ENCODE results near the gene ZNF668. TPM values are rescaled to one million over a fixed set of nuclear protein-coding genes. Genes with fewer than 3 reads are reported as not detected.
A peak's percentile ranks its signal among the peaks of the same experiment; 100 is the strongest.

Gene ZNF668
- total and polyA plus RNA-seq, 2 of the 13 experiments (the other 11 are each of a cell fraction or from before 2014, with no cell fraction given) = 3.8 to 9.8 TPM

DNA sequence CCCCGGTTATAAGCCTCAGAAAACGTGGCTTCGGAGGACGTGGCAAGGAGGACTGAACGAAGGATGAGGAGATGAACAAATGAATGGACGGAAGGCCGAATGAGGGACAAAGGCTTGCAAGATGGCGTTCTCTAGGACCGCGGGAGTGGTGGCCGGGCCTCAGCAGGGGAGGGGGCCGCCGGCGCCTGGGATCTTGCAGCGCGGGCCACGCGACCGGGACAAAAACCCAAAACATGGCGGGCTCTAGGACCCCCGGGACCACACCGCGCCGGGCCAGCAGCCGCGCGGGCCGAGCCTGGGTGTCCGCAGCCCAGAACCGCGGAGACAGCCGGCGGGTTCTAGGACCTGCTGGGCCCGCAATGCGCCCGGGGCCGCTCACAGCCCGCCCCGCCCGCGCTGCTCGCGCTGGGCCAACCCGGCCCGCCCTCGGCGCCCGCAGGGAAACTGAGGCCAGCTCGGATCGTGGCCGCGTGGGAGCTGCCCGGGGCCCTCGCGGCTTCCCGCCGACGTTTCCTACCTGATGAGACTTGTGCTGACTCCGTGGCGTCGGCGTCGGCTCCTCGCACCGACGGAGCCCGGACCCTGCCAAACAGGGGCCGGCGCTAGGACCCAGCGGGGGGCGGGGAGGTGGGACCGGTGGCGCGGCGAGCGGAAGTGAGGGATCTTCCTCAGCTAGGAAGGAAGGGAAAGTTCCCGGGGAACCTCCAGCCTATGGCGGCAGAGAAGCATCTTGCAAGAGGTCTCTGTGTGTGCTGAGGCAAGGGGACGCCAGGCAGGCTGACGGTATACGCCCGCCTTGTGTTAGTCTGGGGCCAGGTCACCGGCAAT lies 684 bp downstream of the ZNF668 start (continued):
- TF ChIP-seq ZBTB20 (CRISPR knock-in tag; IDR thresholded peaks at IDR 0.05; ENCODE audit: borderline replicate concordance, low read depth) (no peak), BORCS8-MEF2B (CRISPR knock-in tag; IDR thresholded peaks at IDR 0.05) (no peak), ZNF143 (CRISPR knock-in tag; IDR thresholded peaks at IDR 0.05) (no peak; the same call in 1 of the 2 replicates), ZNF891 (CRISPR knock-in tag; IDR thresholded peaks at IDR 0.05) (0 out of 2 replicates have a peak, but pooled peaks have one; percentile 40), ZSCAN22 (CRISPR knock-in tag; IDR thresholded peaks at IDR 0.05) (0 out of 2 replicates have a peak, but pooled peaks have one; percentile 7), GLI4 (CRISPR knock-in tag; IDR thresholded peaks at IDR 0.05; ENCODE audit: borderline replicate concordance) (no peak), PHF8 (CRISPR knock-in tag; IDR thresholded peaks at IDR 0.05) (peak; percentile 76; the same call in 1 of the 2 replicates), ZNF784 (CRISPR knock-in tag; IDR thresholded peaks at IDR 0.05; ENCODE audit: borderline replicate concordance) (no peak), SPEN (CRISPR knock-in tag; IDR thresholded peaks at IDR 0.05; ENCODE audit: low read depth) (peak; percentile 79), KLF9 (CRISPR knock-in tag; IDR thresholded peaks at IDR 0.05; ENCODE audit: low read depth) (no peak), FOXK1 (CRISPR knock-in tag; IDR thresholded peaks at IDR 0.05; ENCODE audit: borderline replicate concordance, low read depth) (peak; percentile 41; the same call in 1 of the 2 replicates), ZNF501 (CRISPR knock-in tag; IDR thresholded peaks at IDR 0.05) (no peak), BCLAF1 (IDR thresholded peaks at IDR 0.05) (no peak), ATAD3A (CRISPR knock-in tag; IDR thresholded peaks at IDR 0.05) (peak; percentile 63; the same call in 1 of the 2 replicates), ZNF253 (CRISPR knock-in tag; IDR thresholded peaks at IDR 0.05; ENCODE audit: borderline replicate concordance) (no peak), ZNF558 (CRISPR knock-in tag; IDR thresholded peaks at IDR 0.05; ENCODE audit: borderline replicate concordance) (no peak)
- TF ChIP-seq, protein P1, sequence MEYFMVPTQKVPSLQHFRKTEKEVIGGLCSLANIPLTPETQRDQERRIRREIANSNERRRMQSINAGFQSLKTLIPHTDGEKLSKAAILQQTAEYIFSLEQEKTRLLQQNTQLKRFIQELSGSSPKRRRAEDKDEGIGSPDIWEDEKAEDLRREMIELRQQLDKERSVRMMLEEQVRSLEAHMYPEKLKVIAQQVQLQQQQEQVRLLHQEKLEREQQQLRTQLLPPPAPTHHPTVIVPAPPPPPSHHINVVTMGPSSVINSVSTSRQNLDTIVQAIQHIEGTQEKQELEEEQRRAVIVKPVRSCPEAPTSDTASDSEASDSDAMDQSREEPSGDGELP (IDR thresholded peaks at IDR 0.05; ENCODE audit: borderline replicate concordance, low read depth) = no peak; the same call in 1 of the 2 replicates
- TF ChIP-seq, protein P2, sequence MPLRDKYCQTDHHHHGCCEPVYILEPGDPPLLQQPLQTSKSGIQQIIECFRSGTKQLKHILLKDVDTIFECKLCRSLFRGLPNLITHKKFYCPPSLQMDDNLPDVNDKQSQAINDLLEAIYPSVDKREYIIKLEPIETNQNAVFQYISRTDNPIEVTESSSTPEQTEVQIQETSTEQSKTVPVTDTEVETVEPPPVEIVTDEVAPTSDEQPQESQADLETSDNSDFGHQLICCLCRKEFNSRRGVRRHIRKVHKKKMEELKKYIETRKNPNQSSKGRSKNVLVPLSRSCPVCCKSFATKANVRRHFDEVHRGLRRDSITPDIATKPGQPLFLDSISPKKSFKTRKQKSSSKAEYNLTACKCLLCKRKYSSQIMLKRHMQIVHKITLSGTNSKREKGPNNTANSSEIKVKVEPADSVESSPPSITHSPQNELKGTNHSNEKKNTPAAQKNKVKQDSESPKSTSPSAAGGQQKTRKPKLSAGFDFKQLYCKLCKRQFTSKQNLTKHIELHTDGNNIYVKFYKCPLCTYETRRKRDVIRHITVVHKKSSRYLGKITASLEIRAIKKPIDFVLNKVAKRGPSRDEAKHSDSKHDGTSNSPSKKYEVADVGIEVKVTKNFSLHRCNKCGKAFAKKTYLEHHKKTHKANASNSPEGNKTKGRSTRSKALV (CRISPR knock-in tag; IDR thresholded peaks at IDR 0.05) = peak; percentile 59; the same call in 1 of the 2 replicates
- TF ChIP-seq, protein P3, sequence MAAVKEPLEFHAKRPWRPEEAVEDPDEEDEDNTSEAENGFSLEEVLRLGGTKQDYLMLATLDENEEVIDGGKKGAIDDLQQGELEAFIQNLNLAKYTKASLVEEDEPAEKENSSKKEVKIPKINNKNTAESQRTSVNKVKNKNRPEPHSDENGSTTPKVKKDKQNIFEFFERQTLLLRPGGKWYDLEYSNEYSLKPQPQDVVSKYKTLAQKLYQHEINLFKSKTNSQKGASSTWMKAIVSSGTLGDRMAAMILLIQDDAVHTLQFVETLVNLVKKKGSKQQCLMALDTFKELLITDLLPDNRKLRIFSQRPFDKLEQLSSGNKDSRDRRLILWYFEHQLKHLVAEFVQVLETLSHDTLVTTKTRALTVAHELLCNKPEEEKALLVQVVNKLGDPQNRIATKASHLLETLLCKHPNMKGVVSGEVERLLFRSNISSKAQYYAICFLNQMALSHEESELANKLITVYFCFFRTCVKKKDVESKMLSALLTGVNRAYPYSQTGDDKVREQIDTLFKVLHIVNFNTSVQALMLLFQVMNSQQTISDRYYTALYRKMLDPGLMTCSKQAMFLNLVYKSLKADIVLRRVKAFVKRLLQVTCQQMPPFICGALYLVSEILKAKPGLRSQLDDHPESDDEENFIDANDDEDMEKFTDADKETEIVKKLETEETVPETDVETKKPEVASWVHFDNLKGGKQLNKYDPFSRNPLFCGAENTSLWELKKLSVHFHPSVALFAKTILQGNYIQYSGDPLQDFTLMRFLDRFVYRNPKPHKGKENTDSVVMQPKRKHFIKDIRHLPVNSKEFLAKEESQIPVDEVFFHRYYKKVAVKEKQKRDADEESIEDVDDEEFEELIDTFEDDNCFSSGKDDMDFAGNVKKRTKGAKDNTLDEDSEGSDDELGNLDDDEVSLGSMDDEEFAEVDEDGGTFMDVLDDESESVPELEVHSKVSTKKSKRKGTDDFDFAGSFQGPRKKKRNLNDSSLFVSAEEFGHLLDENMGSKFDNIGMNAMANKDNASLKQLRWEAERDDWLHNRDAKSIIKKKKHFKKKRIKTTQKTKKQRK (IDR thresholded peaks at IDR 0.05; ENCODE audit: low read length) = no peak

Data from HepG2 (cell line).